IPS-20b (cell line): Measurements from ENCODE around the gene LINC00305.

ENCODE experiments used
- H3K27ac ChIP-seq: one replicate; pipeline ENCODE4 v1.5.1; 2013; ENCODE audit warnings: low read length
- H3K27me3 ChIP-seq: 2 replicates; pipeline ENCODE4 v1.6.1; 2013; ENCODE audit warnings: mild to moderate bottlenecking, low read length, inconsistent platforms; ENCODE audit not compliant: insufficient read depth
- H3K36me3 ChIP-seq: 2 replicates; pipeline ENCODE4 v1.6.1; 2013; ENCODE audit warnings: low read depth, mild to moderate bottlenecking, inconsistent platforms, low read length, moderate library complexity; ENCODE audit not compliant: insufficient read depth
- H3K4me1 ChIP-seq: 2 replicates; pipeline ENCODE4 v1.6.1; 2013; ENCODE audit warnings: mild to moderate bottlenecking, control low read depth, inconsistent platforms, low read length, moderate library complexity; ENCODE audit not compliant: insufficient read depth
- H3K4me3 ChIP-seq: 2 replicates; pipeline ENCODE4 v1.5.1; 2013; ENCODE audit warnings: mild to moderate bottlenecking, low read length, inconsistent platforms
- H3K9ac ChIP-seq: 2 replicates; pipeline ENCODE4 v1.6.1; 2013; ENCODE audit warnings: low read depth, mild to moderate bottlenecking, inconsistent platforms, low read length, moderate library complexity
- H3K9me3 ChIP-seq: 2 replicates; pipeline ENCODE4 v1.6.1; 2013; ENCODE audit warnings: mild to moderate bottlenecking, low read depth, low read length, inconsistent platforms; ENCODE audit not compliant: insufficient read depth

LINC00305 gene

DNA sequence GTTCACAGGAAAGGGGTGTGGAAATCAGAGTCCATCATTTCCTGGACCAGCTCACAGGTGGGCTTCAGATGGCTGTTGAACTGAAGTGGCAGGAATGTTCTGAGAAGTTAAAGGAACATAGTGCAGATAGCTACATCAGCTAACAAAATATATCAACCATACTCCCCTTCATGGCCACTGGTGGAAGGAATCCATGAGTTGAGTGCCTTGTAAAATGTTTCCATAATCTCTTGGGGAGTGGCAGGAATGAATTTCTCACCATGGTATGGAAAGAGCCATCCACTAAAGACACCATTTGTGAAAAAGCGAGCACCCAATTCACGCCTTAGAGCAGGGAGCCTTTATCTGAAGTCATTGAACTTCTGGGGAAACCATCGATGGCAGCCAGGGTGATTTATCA lies at the start of gene LINC00305:
Gene LINC00305, minus strand, starts transcription at position 101 of the 400 bp plus-strand sequence.
- H3K4me1 ChIP-seq, result no peaks in the 10 kb centered on the region; the same call in 1 of the 2 replicates
- H3K9ac ChIP-seq, result no peak within 1 kb of the TSS
- H3K27ac ChIP-seq, result no peak within 1 kb of the TSS
- H3K36me3 ChIP-seq, result no peaks in the 10 kb centered on the region
- no peaks in the 10 kb centered on the region; the same call in 1 of the 2 replicates for H3K9me3 ChIP-seq
- no peaks in the 10 kb centered on the region for H3K27me3 ChIP-seq
- H3K4me3 ChIP-seq, result no peak within 1 kb of the TSS

- Histone ChIP-seq H3K9ac (no peak overlapping the region), H3K4me3 (no peak overlapping the region), H3K4me1 (no peaks in the 10 kb centered on the region), H3K9me3 (no peaks in the 10 kb centered on the region), H3K27ac (no peak overlapping the region), H3K36me3 (no peaks in the 10 kb centered on the region), H3K27me3 (no peaks in the 10 kb centered on the region)
These were observed 42.2 kb upstream of the LINC00305 start for GRCh38 chr18:64191069-64191468.

DNA sequence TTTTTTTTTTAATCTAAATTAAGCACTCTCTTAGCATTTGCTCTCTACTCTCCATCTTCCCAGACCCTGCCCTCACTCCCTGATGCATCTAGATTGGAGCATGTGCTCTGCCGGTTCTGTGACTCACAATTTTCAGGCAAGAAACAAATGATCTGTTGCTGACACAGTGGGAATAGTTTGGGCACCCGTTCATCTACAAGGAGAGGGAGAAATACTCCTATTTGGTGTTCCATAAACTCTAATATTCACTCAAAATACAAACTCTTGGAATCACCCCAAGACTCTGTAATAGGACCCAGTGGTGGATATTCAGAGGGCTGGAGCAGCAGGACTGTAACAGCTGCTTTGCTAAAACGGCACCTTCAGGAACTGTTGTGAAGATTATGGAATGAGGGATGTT lies 37.1 kb upstream of the LINC00305 start:
- no peaks in the 10 kb centered on the region for H3K27me3 ChIP-seq
- no peaks in the 10 kb centered on the region for H3K9me3 ChIP-seq
- no peak overlapping the region for H3K9ac ChIP-seq
- peaks cover 6% of the 10 kb centered on the region; the same call in 1 of the 2 replicates for H3K4me1 ChIP-seq
- H3K27ac ChIP-seq, result no peak overlapping the region
- no peak overlapping the region for H3K4me3 ChIP-seq
- no peaks in the 10 kb centered on the region for H3K36me3 ChIP-seq

GRCh38 chr18:64183665-64184064 lies 34.8 kb upstream of the LINC00305 start:
- Histone ChIP-seq H3K9me3 (no peaks in the 10 kb centered on the region), H3K27ac (no peak overlapping the region), H3K4me3 (no peak overlapping the region), H3K4me1 (peaks cover 6% of the 10 kb centered on the region; the same call in 1 of the 2 replicates), H3K9ac (no peak overlapping the region), H3K36me3 (no peaks in the 10 kb centered on the region), H3K27me3 (no peaks in the 10 kb centered on the region)

GRCh38 chr18:64180617-64181016 lies 31.7 kb upstream of the LINC00305 start:
- Histone ChIP-seq H3K4me1 (peaks cover 6% of the 10 kb centered on the region; the same call in 1 of the 2 replicates), H3K9me3 (no peaks in the 10 kb centered on the region), H3K9ac (no peak overlapping the region), H3K27me3 (no peaks in the 10 kb centered on the region), H3K4me3 (no peak overlapping the region), H3K36me3 (no peaks in the 10 kb centered on the region), H3K27ac (no peak overlapping the region)

DNA sequence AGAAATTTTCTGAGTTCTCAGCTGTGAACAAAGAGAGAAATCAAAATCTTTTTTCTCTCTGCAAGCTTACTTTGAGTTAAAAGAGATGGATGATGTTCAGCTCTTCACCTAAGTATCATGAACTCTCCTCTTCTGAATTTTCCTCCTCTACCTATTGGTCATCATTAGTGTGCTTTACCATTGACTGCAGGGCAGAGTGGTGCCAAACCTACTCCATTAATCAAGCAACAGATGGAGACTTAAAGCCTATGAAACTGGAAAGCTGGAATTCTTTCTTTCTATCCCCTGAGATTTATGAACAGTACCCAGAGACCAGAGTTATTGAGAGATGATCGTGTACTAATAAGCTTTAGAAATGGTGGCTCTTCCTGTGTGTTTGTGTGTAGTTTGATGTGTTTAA lies 31.3 kb upstream of the LINC00305 start:
- H3K27ac ChIP-seq, result no peak overlapping the region
- no peaks in the 10 kb centered on the region for H3K9me3 ChIP-seq
- no peaks in the 10 kb centered on the region for H3K36me3 ChIP-seq
- H3K9ac ChIP-seq, result no peak overlapping the region
- H3K27me3 ChIP-seq, result no peaks in the 10 kb centered on the region
- H3K4me3 ChIP-seq, result no peak overlapping the region
- peaks cover 6% of the 10 kb centered on the region; the same call in 1 of the 2 replicates for H3K4me1 ChIP-seq

DNA sequence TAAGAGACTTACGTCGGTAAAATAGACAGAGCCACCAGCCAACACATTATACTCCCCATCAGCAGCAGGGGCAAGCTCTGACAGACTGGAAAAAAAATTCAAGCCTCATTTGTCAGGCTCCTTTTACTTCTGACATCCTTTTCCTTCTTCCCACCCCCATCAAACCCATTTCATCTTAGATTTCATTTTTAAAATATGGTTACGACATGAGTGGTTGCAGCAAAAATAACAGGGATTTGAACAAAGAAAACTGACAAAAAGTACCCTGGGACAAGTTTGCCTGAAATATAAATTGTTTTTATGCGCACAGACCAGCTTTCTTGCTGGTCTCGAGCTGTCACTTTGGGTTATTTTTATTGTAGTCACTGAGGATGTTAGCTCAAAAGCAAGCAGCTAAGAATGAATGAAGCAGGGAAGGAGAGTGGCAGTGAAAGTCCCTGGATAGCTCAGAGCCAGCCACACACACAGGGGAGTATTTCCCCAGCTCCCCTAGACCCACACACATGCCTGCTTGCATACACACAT lies 30.7 kb upstream of the LINC00305 start:
- Histone ChIP-seq H3K27ac (no peak overlapping the region), H3K9ac (no peak overlapping the region), H3K4me3 (no peak overlapping the region), H3K36me3 (no peaks in the 10 kb centered on the region), H3K9me3 (no peaks in the 10 kb centered on the region), H3K4me1 (peaks cover 6% of the 10 kb centered on the region; the same call in 1 of the 2 replicates), H3K27me3 (no peaks in the 10 kb centered on the region)

- H3K9ac ChIP-seq, result no peak overlapping the region
- no peaks in the 10 kb centered on the region; the same call in 1 of the 2 replicates for H3K9me3 ChIP-seq
- H3K36me3 ChIP-seq, result no peaks in the 10 kb centered on the region
- H3K4me1 ChIP-seq, result peaks cover 2% of the 10 kb centered on the region; the same call in 1 of the 2 replicates
- H3K27ac ChIP-seq, result no peak overlapping the region
- H3K4me3 ChIP-seq, result no peak overlapping the region
- no peaks in the 10 kb centered on the region for H3K27me3 ChIP-seq
These were observed 30.0 kb upstream of the LINC00305 start for GRCh38 chr18:64178860-64179259.

GRCh38 chr18:64175432-64175831 lies 26.5 kb upstream of the LINC00305 start:
- no peaks in the 10 kb centered on the region for H3K36me3 ChIP-seq
- H3K9me3 ChIP-seq, result no peaks in the 10 kb centered on the region; the same call in none of the 2 replicates
- no peak overlapping the region for H3K9ac ChIP-seq
- no peaks in the 10 kb centered on the region; the same call in 1 of the 2 replicates for H3K4me1 ChIP-seq
- no peak overlapping the region for H3K27ac ChIP-seq
- H3K4me3 ChIP-seq, result no peak overlapping the region
- H3K27me3 ChIP-seq, result no peaks in the 10 kb centered on the region

DNA sequence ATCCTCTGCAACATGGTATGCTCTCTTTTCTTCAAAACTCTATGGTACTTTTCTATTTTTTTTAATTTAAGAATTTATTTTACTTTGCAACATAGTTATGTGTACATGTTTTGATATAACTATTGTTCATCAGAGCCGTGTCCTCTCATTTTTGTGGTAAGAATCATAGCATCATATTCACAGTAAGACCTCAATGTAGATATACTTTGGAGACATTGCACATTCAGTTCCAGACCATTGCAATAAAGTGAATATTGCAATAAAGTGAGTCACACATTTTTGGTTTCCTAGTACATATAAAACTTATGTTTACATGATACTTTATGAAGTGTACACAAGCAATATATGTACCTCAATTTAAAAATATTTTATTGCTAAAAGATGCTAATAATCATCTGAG lies 22.7 kb upstream of the LINC00305 start:
- H3K9me3 ChIP-seq, result no peaks in the 10 kb centered on the region; the same call in none of the 2 replicates
- no peak overlapping the region for H3K27ac ChIP-seq
- H3K27me3 ChIP-seq, result no peaks in the 10 kb centered on the region
- peaks cover 14% of the 10 kb centered on the region; the same call in 1 of the 2 replicates for H3K4me1 ChIP-seq
- no peak overlapping the region for H3K4me3 ChIP-seq
- H3K9ac ChIP-seq, result no peak overlapping the region
- H3K36me3 ChIP-seq, result no peaks in the 10 kb centered on the region

- H3K4me3 ChIP-seq, result peak overlapping the region; percentile 17; the same call in 1 of the 2 replicates
- H3K9me3 ChIP-seq, result no peaks in the 10 kb centered on the region
- peaks cover 23% of the 10 kb centered on the region; the same call in 1 of the 2 replicates for H3K4me1 ChIP-seq
- H3K27ac ChIP-seq, result no peak overlapping the region
- H3K9ac ChIP-seq, result no peak overlapping the region
- H3K27me3 ChIP-seq, result no peaks in the 10 kb centered on the region
- H3K36me3 ChIP-seq, result no peaks in the 10 kb centered on the region
These were observed 18.6 kb upstream of the LINC00305 start for GRCh38 chr18:64167408-64167925.

DNA sequence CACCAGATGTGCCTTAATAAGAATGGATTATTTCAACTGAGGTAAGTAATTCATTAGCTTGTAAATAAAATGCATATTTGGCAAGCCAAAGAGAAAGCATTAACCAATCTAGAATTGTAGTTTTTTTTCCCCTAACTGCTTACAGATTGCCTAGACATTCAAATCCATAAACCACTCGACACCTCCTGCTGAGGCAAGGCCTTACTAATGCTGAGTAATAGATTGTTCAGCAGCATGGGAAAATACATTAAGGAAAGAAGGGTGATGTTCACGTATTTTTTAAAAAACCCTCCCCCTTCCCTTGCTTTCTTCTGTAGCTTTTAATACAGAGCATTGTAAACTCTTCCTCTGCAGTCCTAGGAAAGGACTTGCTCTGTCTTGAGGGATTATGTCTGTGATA lies 17.0 kb upstream of the LINC00305 start:
- Histone ChIP-seq H3K9me3 (no peaks in the 10 kb centered on the region), H3K4me1 (peaks cover 30% of the 10 kb centered on the region; the same call in 1 of the 2 replicates), H3K27ac (no peak overlapping the region), H3K9ac (no peak overlapping the region), H3K4me3 (no peak overlapping the region), H3K27me3 (no peaks in the 10 kb centered on the region), H3K36me3 (no peaks in the 10 kb centered on the region)
